ENCODE measurements around the gene FAM234B. TPM values are rescaled to one million over a fixed set of nuclear protein-coding genes. Genes with fewer than 3 reads are reported as not detected.

Gene FAM234B
- total RNA-seq, 4 donors from 2014 or later = 1.8 to 3.5 (median 2.5) TPM

- no peak for TF ChIP-seq POLR2A (IDR thresholded peaks at IDR 0.05)
- no peak for TF ChIP-seq CTCF (IDR thresholded peaks at IDR 0.05 in 4 of 5, conservative IDR thresholded peaks at IDR 0.05 in 1 of 5)
- no peaks in the 10 kb centered on the region for H3K9me3 ChIP-seq
- no peak for DNase-seq
- no peak overlapping the region for H3K27ac ChIP-seq
- no peaks in the 10 kb centered on the region for H3K4me1 ChIP-seq
- no peak for ATAC-seq
- H3K27me3 ChIP-seq = no peaks in the 10 kb centered on the region
- in situ Hi-C loops (cut with MboI; ENCODE audit: low sequenced_read_pairs in 4 of 4) = loop anchor here in 2 of 4 donors (25.0 kb wide), 2 partner anchors 138 to 162 kb away; no protein-coding TSS in a partner anchor
- peaks cover 0 to 28% of the 10 kb centered on the region in 2 donors for H3K36me3 ChIP-seq
- H3K4me3 ChIP-seq = no peak overlapping the region
- intact Hi-C loops (cut with DNase I; ENCODE audit: low total_unique reads) = no loop called here
Measured at GRCh38 chr12:13074396-13075117, 30.4 kb downstream of the FAM234B start.

GRCh38 chr12:13075118-13075480 is 30.9 kb downstream of the FAM234B start:
- no peak overlapping the region for H3K4me3 ChIP-seq
- H3K27me3 ChIP-seq = no peaks in the 10 kb centered on the region
- TF ChIP-seq CTCF (IDR thresholded peaks at IDR 0.05 in 4 of 5, conservative IDR thresholded peaks at IDR 0.05 in 1 of 5) (no peak), POLR2A (IDR thresholded peaks at IDR 0.05) (no peak)
- no peaks in the 10 kb centered on the region for H3K4me1 ChIP-seq
- no peak overlapping the region for H3K27ac ChIP-seq
- in situ Hi-C loops (cut with MboI; ENCODE audit: low sequenced_read_pairs in 4 of 4) = loop anchor here in 2 of 4 donors (25.0 kb wide), 2 partner anchors 137 to 163 kb away; no protein-coding TSS in a partner anchor
- no peak for ATAC-seq
- no peak for DNase-seq
- intact Hi-C loops (cut with DNase I; ENCODE audit: low total_unique reads) = no loop called here
- H3K9me3 ChIP-seq = no peaks in the 10 kb centered on the region
- H3K36me3 ChIP-seq = peaks cover 0 to 28% of the 10 kb centered on the region in 2 donors

- intact Hi-C loops (cut with DNase I; ENCODE audit: low total_unique reads) = no loop called here
- peaks cover 0 to 28% of the 10 kb centered on the region in 2 donors for H3K36me3 ChIP-seq
Measured at GRCh38 chr12:13075786-13076570, 31.8 kb downstream of the FAM234B start.

GRCh38 chr12:13079440-13079906 is 35.3 kb downstream of the FAM234B start:
- Histone ChIP-seq H3K4me3 (no peak overlapping the region), H3K27ac (no peak overlapping the region), H3K4me1 (no peaks in the 10 kb centered on the region), H3K9me3 (no peaks in the 10 kb centered on the region), H3K36me3 (peaks cover 0 to 23% of the 10 kb centered on the region in 2 donors), H3K27me3 (no peaks in the 10 kb centered on the region)
- DNase-seq (no peak), ATAC-seq (no peak)
- intact Hi-C loops (cut with DNase I; ENCODE audit: low total_unique reads) = no loop called here
- in situ Hi-C loops (cut with MboI; ENCODE audit: low sequenced_read_pairs in 4 of 4) = loop anchor here in 2 of 4 donors (25.0 kb wide), 2 partner anchors 133 to 167 kb away; no protein-coding TSS in a partner anchor
- TF ChIP-seq CTCF (IDR thresholded peaks at IDR 0.05 in 4 of 5, conservative IDR thresholded peaks at IDR 0.05 in 1 of 5) (no peak), POLR2A (IDR thresholded peaks at IDR 0.05) (no peak)

More at GRCh38 chr12:13075786-13076570, 31.8 kb downstream of the FAM234B start:
- no peak overlapping the region for H3K27ac ChIP-seq
- in situ Hi-C loops (cut with MboI; ENCODE audit: low sequenced_read_pairs in 4 of 4) = loop anchor here in 2 of 4 donors (25.0 kb wide), 2 partner anchors 136 to 164 kb away; no protein-coding TSS in a partner anchor
- ATAC-seq (no peak), DNase-seq (no peak)
- TF ChIP-seq CTCF (IDR thresholded peaks at IDR 0.05 in 4 of 5, conservative IDR thresholded peaks at IDR 0.05 in 1 of 5) (no peak), POLR2A (IDR thresholded peaks at IDR 0.05) (no peak)
- H3K4me1 ChIP-seq = no peaks in the 10 kb centered on the region
- no peaks in the 10 kb centered on the region for H3K9me3 ChIP-seq
- no peaks in the 10 kb centered on the region for H3K27me3 ChIP-seq
- H3K4me3 ChIP-seq = no peak overlapping the region
